ENCODE results near the gene PLEKHG2.

DNA sequence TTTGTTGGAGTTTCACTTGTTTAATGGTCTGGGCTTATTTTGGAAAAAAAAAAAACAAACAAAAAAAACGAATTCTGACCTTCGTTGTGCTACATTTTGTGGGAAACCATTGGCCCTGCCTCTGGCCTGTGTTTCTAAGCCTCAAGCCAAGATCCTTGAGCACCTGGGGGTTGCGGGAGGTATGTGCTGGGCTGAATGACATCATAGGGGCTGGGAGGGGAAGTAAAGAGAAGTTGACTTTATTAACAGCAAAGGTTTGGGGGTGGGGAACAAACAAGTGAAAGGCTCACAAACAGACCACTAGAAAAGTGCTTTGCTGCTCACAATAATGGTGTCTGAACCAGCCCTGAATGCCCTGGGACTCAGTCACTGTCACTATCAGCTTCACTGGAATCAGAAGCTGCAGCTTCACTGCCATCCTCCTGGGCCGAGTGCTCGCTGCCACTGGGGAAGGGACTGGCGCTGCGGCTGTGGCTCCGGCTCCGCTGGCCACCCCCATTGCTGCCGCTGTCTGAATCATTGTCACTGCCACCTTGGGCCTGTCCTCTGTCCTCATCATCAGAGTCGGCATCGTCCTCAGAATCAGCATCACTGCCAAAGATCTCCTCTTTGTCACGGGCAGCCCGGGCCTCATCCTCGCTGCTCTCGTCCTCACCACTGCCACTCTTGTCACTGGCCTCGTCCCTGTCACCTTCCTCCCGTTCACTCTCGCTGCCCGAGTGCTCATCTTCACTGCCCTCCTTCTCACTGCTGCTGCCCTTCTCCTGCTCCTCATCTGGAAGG is 26.6 kb upstream of the PLEKHG2 start:
- TF ChIP-seq GATA3 (IDR thresholded peaks at IDR 0.05; ENCODE audit: low read depth, low read length) (no peak), GATA2 (IDR thresholded peaks at IDR 0.05; ENCODE audit: low read depth, low read length) (no peak)

Data from SH-SY5Y (cell line).